IPS DF 6.9 (cell line): ENCODE results near the gene XXYLT1.

Experiments
- DNase-seq: peaks from one replicate; pipeline ENCODE4 v3.0.0-alpha.2; 2013; ENCODE audit warnings: low read depth, low spot score
- H3K27ac ChIP-seq: one replicate; pipeline ENCODE4 v1.5.1; 2013; ENCODE audit warnings: low read length, control low read depth
- H3K27me3 ChIP-seq: 2 replicates; pipeline ENCODE4 v1.6.1; 2013; ENCODE audit warnings: mild to moderate bottlenecking, low read length; ENCODE audit not compliant: control insufficient read depth, insufficient read depth
- H3K36me3 ChIP-seq: 2 replicates; pipeline ENCODE4 v1.6.1; 2013; ENCODE audit warnings: low read length; ENCODE audit not compliant: control insufficient read depth, insufficient read depth
- H3K4me1 ChIP-seq: 2 replicates; pipeline ENCODE4 v1.6.1; 2013; ENCODE audit warnings: low read length; ENCODE audit not compliant: control insufficient read depth, insufficient read depth
- H3K4me3 ChIP-seq: 2 replicates; pipeline ENCODE4 v1.5.1; 2013; ENCODE audit warnings: mild to moderate bottlenecking, low read length
- H3K9me3 ChIP-seq: 2 replicates; pipeline ENCODE4 v1.6.1; 2013; ENCODE audit warnings: low read length, inconsistent platforms; ENCODE audit not compliant: control insufficient read depth, insufficient read depth
- WGBS: extraction: QIAGEN DNeasy Blood & Tissue Kit; methylation state at CpG from one replicate; pipeline ENCODE4 v1.1.7; 2013; ENCODE audit warnings: mixed read lengths, missing lambda C conversion rate; ENCODE audit not compliant: insufficient read length, insufficient coverage; 5-methylcytosine and 5-hydroxymethylcytosine counted together

XXYLT1 gene

GRCh38 chr3:195250473-195251251 lies 20.3 kb downstream of the XXYLT1 start:
- WGBS, result no CpG with 5 or more reads among the region's 14 CpGs
- Histone ChIP-seq H3K9me3 (no peaks in the 10 kb centered on the region), H3K4me1 (peaks cover 13% of the 10 kb centered on the region), H3K4me3 (no peak overlapping the region), H3K36me3 (no peaks in the 10 kb centered on the region), H3K27ac (no peak overlapping the region), H3K27me3 (no peaks in the 10 kb centered on the region)
- no peak for DNase-seq

- no CpG with 5 or more reads among the region's 11 CpGs for WGBS
Measured at GRCh38 chr3:195249858-195250464, 21.0 kb downstream of the XXYLT1 start.

GRCh38 chr3:195249057-195249770 lies 21.7 kb downstream of the XXYLT1 start:
- no CpG with 5 or more reads among the region's 21 CpGs for WGBS
- H3K27me3 ChIP-seq, result no peaks in the 10 kb centered on the region
- H3K4me1 ChIP-seq, result peaks cover 6% of the 10 kb centered on the region
- H3K4me3 ChIP-seq, result no peak overlapping the region
- no peak overlapping the region for H3K27ac ChIP-seq
- DNase-seq, result no peak
- no peaks in the 10 kb centered on the region for H3K9me3 ChIP-seq
- H3K36me3 ChIP-seq, result no peaks in the 10 kb centered on the region

More at GRCh38 chr3:195249858-195250464, 21.0 kb downstream of the XXYLT1 start:
- DNase-seq, result no peak
- Histone ChIP-seq H3K4me3 (no peak overlapping the region), H3K4me1 (peaks cover 10% of the 10 kb centered on the region), H3K27ac (no peak overlapping the region), H3K9me3 (no peaks in the 10 kb centered on the region), H3K36me3 (no peaks in the 10 kb centered on the region), H3K27me3 (no peaks in the 10 kb centered on the region)

- peaks cover 6% of the 10 kb centered on the region for H3K4me1 ChIP-seq
- H3K9me3 ChIP-seq, result no peaks in the 10 kb centered on the region
- H3K27ac ChIP-seq, result no peak overlapping the region
- no peaks in the 10 kb centered on the region for H3K36me3 ChIP-seq
- WGBS, result no CpG with 5 or more reads among the region's 8 CpGs
- H3K27me3 ChIP-seq, result no peaks in the 10 kb centered on the region
- DNase-seq, result no peak
- H3K4me3 ChIP-seq, result no peak overlapping the region
Measured at GRCh38 chr3:195248281-195248680, 22.7 kb downstream of the XXYLT1 start.

GRCh38 chr3:195247863-195248189 lies 23.1 kb downstream of the XXYLT1 start:
- Histone ChIP-seq H3K27me3 (no peaks in the 10 kb centered on the region), H3K36me3 (no peaks in the 10 kb centered on the region), H3K9me3 (no peaks in the 10 kb centered on the region), H3K4me3 (no peak overlapping the region), H3K4me1 (peaks cover 6% of the 10 kb centered on the region), H3K27ac (no peak overlapping the region)
- WGBS, result no CpG with 5 or more reads among the region's 8 CpGs
- DNase-seq, result no peak

GRCh38 chr3:195247086-195247862 lies 23.7 kb downstream of the XXYLT1 start:
- no peak for DNase-seq
- no peak overlapping the region for H3K4me3 ChIP-seq
- no peak overlapping the region for H3K27ac ChIP-seq
- H3K9me3 ChIP-seq, result no peaks in the 10 kb centered on the region
- no peaks in the 10 kb centered on the region for H3K36me3 ChIP-seq
- H3K27me3 ChIP-seq, result no peaks in the 10 kb centered on the region
- H3K4me1 ChIP-seq, result peaks cover 6% of the 10 kb centered on the region
- WGBS, result no CpG with 5 or more reads among the region's 24 CpGs

GRCh38 chr3:195246581-195246995 lies 24.4 kb downstream of the XXYLT1 start:
- Histone ChIP-seq H3K27ac (no peak overlapping the region), H3K27me3 (no peaks in the 10 kb centered on the region), H3K9me3 (no peaks in the 10 kb centered on the region), H3K36me3 (no peaks in the 10 kb centered on the region), H3K4me3 (no peak overlapping the region), H3K4me1 (peaks cover 5% of the 10 kb centered on the region)
- no peak for DNase-seq
- no CpG with 5 or more reads among the region's 9 CpGs for WGBS

GRCh38 chr3:195245531-195245951 lies 25.4 kb downstream of the XXYLT1 start:
- Histone ChIP-seq H3K4me3 (no peak overlapping the region), H3K9me3 (no peaks in the 10 kb centered on the region), H3K27me3 (no peaks in the 10 kb centered on the region), H3K4me1 (no peaks in the 10 kb centered on the region), H3K27ac (no peak overlapping the region), H3K36me3 (no peaks in the 10 kb centered on the region)
- WGBS, result no CpG with 5 or more reads among the region's 16 CpGs
- DNase-seq, result no peak

- no peak for DNase-seq
- H3K27ac ChIP-seq, result no peak overlapping the region
- WGBS, result no CpG with 5 or more reads among the region's 12 CpGs
Measured at GRCh38 chr3:195241592-195242355, 29.2 kb downstream of the XXYLT1 start.

More at GRCh38 chr3:195241592-195242355, 29.2 kb downstream of the XXYLT1 start:
- no peaks in the 10 kb centered on the region for H3K4me1 ChIP-seq
- H3K4me3 ChIP-seq, result no peak overlapping the region
- H3K9me3 ChIP-seq, result no peaks in the 10 kb centered on the region
- no peaks in the 10 kb centered on the region for H3K27me3 ChIP-seq
- H3K36me3 ChIP-seq, result no peaks in the 10 kb centered on the region
